IMR-90 (cell line): ENCODE results near the gene C10orf90. TPM values are rescaled to one million over a fixed set of nuclear protein-coding genes. Genes with fewer than 3 reads are reported as not detected.

Source experiments
- ATAC-seq: fragments of 200-7000 bp; cut with Tn5 transposase; 2 replicates; pipeline ENCODE4 v1.9.1; 2020; ENCODE audit warnings: low read depth, mild to moderate bottlenecking, moderate library complexity
- BruUV-seq: library from RNA; stranded (reverse); fragments of 400-500 nt; replicated peaks from 2 replicates; lab custom pipeline; 2021; lab: Mats Ljungman, UMichigan
- CTCF ChIA-PET: fragments of 300-600 bp; formaldehyde crosslinking; extraction: SDS; loops from one replicate; lab custom pipeline; 2021; ENCODE audit warnings: antibody characterized with exemption; lab: Yijun Ruan, JAX
- POLR2A ChIA-PET: fragments of 300-600 bp; sonication (Branson Sonifier 250); formaldehyde crosslinking; loops from one replicate; lab custom pipeline; 2022; ENCODE audit warnings: antibody characterized with exemption; ENCODE audit not compliant: unreplicated experiment; lab: Charles Lee
- DNase-seq: peaks from one replicate; pipeline ENCODE4 v3.0.0; 2013
- H2AFZ ChIP-seq: replicated peaks from 2 replicates; pipeline ENCODE3; 2013; ENCODE audit warnings: low read length, mild to moderate bottlenecking; ENCODE audit not compliant: poor library complexity
- H2AK5ac ChIP-seq: 2 replicates; pipeline ENCODE4 v1.6.1; 2013; ENCODE audit warnings: low read depth, low read length, inconsistent platforms
- H2AK9ac ChIP-seq: replicated peaks from 2 replicates; pipeline ENCODE3; 2013; ENCODE audit warnings: mild to moderate bottlenecking, low read depth, low read length, moderate library complexity; ENCODE audit not compliant: poor library complexity
- H2BK120ac ChIP-seq: 2 replicates; pipeline ENCODE4 v1.6.1; 2013; ENCODE audit warnings: low read depth, low read length, inconsistent platforms
- H2BK15ac ChIP-seq: 3 replicates; pipeline ENCODE4 v1.6.1; 2013; ENCODE audit warnings: low read depth, low read length, inconsistent platforms
- H2BK20ac ChIP-seq: 2 replicates; pipeline ENCODE4 v1.6.1; 2013; ENCODE audit warnings: low read depth, mild to moderate bottlenecking, inconsistent platforms, low read length, moderate library complexity
- H2BK5ac ChIP-seq: 2 replicates; pipeline ENCODE4 v1.6.1; 2013; ENCODE audit warnings: mild to moderate bottlenecking, low read depth, low read length, inconsistent platforms; ENCODE audit not compliant: poor library complexity, severe bottlenecking
- H3K14ac ChIP-seq: replicated peaks from 2 replicates; pipeline ENCODE4 v1.6.1; 2013; ENCODE audit warnings: low read depth, low read length, inconsistent platforms
- H3K18ac ChIP-seq: 2 replicates; pipeline ENCODE4 v1.6.1; 2013; ENCODE audit warnings: low read depth, low read length, control low read depth
- H3K23ac ChIP-seq: 2 replicates; pipeline ENCODE4 v1.6.1; 2013; ENCODE audit warnings: low read depth, low read length, inconsistent platforms
- H3K27ac ChIP-seq: 2 replicates; pipeline ENCODE4 v1.5.1; 2013; ENCODE audit warnings: mild to moderate bottlenecking, control low read depth, low read length; ENCODE audit not compliant: insufficient read depth
- H3K27me3 ChIP-seq: 2 replicates; pipeline ENCODE4 v1.6.1; 2013; ENCODE audit warnings: low read length; ENCODE audit not compliant: control insufficient read depth, insufficient read depth
- H3K36me3 ChIP-seq: 2 replicates; pipeline ENCODE4 v1.6.1; 2013; ENCODE audit warnings: low read length, mixed read lengths; ENCODE audit not compliant: control insufficient read depth, insufficient read depth
- H3K4ac ChIP-seq: 2 replicates; pipeline ENCODE4 v1.6.1; 2013; ENCODE audit warnings: low read depth, low read length, inconsistent platforms
- H3K4me1 ChIP-seq: 2 replicates; pipeline ENCODE4 v1.6.1; 2013; ENCODE audit warnings: low read length, mixed read lengths; ENCODE audit not compliant: control insufficient read depth, insufficient read depth
- H3K4me2 ChIP-seq: 2 replicates; pipeline ENCODE4 v1.6.1; 2013; ENCODE audit warnings: low read depth, mild to moderate bottlenecking, control low read depth, low read length, moderate library complexity
- H3K4me3 ChIP-seq: 2 replicates; pipeline ENCODE4 v1.5.1; 2013; ENCODE audit warnings: low read depth, mild to moderate bottlenecking, control low read depth, low read length, moderate library complexity; ENCODE audit not compliant: insufficient read depth
- H3K56ac ChIP-seq: 2 replicates; pipeline ENCODE4 v1.6.1; 2013; ENCODE audit warnings: low read length, inconsistent platforms; ENCODE audit not compliant: insufficient read depth; ENCODE audit errors: extremely low read depth
- H3K79me1 ChIP-seq, 2 experiments: 2 replicates each; pipeline ENCODE4 v1.6.1; 2013; ENCODE audit warnings: low read length in 2 of 2, inconsistent platforms in 1 of 2, low read depth in 1 of 2
- H3K9ac ChIP-seq: 2 replicates; pipeline ENCODE4 v1.6.1; 2013; ENCODE audit warnings: low read depth, low read length, control low read depth
- H3K9me1 ChIP-seq: 2 replicates; pipeline ENCODE4 v1.6.1; 2013; ENCODE audit warnings: low read length, inconsistent platforms; ENCODE audit not compliant: insufficient read depth
- H3K9me3 ChIP-seq: 2 replicates; pipeline ENCODE4 v1.6.1; 2013; ENCODE audit warnings: low read length; ENCODE audit not compliant: control insufficient read depth, insufficient read depth
- H4K20me1 ChIP-seq: 2 replicates; pipeline ENCODE4 v1.6.1; 2013; ENCODE audit warnings: low read length, inconsistent platforms; ENCODE audit not compliant: insufficient read depth
- H4K5ac ChIP-seq: 2 replicates; pipeline ENCODE4 v1.6.1; 2013; ENCODE audit warnings: mild to moderate bottlenecking, low read depth, low read length, control low read depth
- H4K8ac ChIP-seq, 2 experiments: 2 replicates each; pipeline ENCODE4 v1.6.1; 2013; ENCODE audit warnings: low read depth in 2 of 2, low read length in 2 of 2, control low read depth in 1 of 2, inconsistent platforms in 1 of 2
- H4K91ac ChIP-seq: 2 replicates; pipeline ENCODE4 v1.6.1; 2013; ENCODE audit warnings: low read depth, low read length, inconsistent platforms; ENCODE audit not compliant: insufficient read depth
- BHLHE40 ChIP-seq: fragments of 150-350 bp; IDR thresholded peaks from 2 replicates; pipeline ENCODE4 v1.6.1; 2016; ENCODE audit warnings: mild to moderate bottlenecking, low read depth, low read length
- CEBPB ChIP-seq: IDR thresholded peaks from 2 replicates; pipeline ENCODE4 v1.6.1; 2012; ENCODE audit warnings: low read depth, low read length, improper control_type of control experiment
- CHD1 ChIP-seq: IDR thresholded peaks from 2 replicates; pipeline ENCODE4 v1.6.1; 2012; ENCODE audit warnings: low read depth, low read length, improper control_type of control experiment
- FOS ChIP-seq: fragments of 150-350 bp; IDR thresholded peaks from 2 replicates; pipeline ENCODE4 v1.6.1; 2016; ENCODE audit warnings: low read depth, low read length
- MAFK ChIP-seq: IDR thresholded peaks from 2 replicates; pipeline ENCODE4 v1.6.1; 2012; ENCODE audit warnings: low read depth, low read length, improper control_type of control experiment
- MAZ ChIP-seq: IDR thresholded peaks from 2 replicates; pipeline ENCODE4 v1.6.1; 2012; ENCODE audit warnings: low read depth, mild to moderate bottlenecking, low read length, improper control_type of control experiment, moderate library complexity, borderline replicate concordance
- MXI1 ChIP-seq: IDR thresholded peaks from 2 replicates; pipeline ENCODE4 v1.6.1; 2012; ENCODE audit warnings: low read depth, mild to moderate bottlenecking, low read length, moderate library complexity, borderline replicate concordance
- NFE2L2 ChIP-seq: fragments of 150-350 bp; IDR thresholded peaks from 2 replicates; pipeline ENCODE4 v1.6.1; 2016; ENCODE audit warnings: low read depth, mild to moderate bottlenecking, low read length
- POLR2A ChIP-seq: IDR thresholded peaks from 2 replicates; pipeline ENCODE4 v1.6.1; 2012; ENCODE audit warnings: mild to moderate bottlenecking, low read depth, low read length
- RAD21 ChIP-seq: IDR thresholded peaks from 2 replicates; pipeline ENCODE4 v1.6.1; 2012; ENCODE audit warnings: low read length, improper control_type of control experiment
- RCOR1 ChIP-seq: IDR thresholded peaks from 2 replicates; pipeline ENCODE4 v1.6.1; 2012; ENCODE audit warnings: mild to moderate bottlenecking, low read length, improper control_type of control experiment; ENCODE audit not compliant: insufficient replicate concordance
- RFX5 ChIP-seq: IDR thresholded peaks from 2 replicates; pipeline ENCODE4 v1.8.0; 2012; ENCODE audit warnings: low read depth, mild to moderate bottlenecking, low read length, moderate library complexity
- SMC3 ChIP-seq: fragments of 150-350 bp; IDR thresholded peaks from 2 replicates; pipeline ENCODE4 v1.6.1; 2016; ENCODE audit warnings: low read depth, mild to moderate bottlenecking, antibody characterized with exemption, low read length, moderate library complexity
- WGBS, 2 experiments: methylation state at CpG; one replicate each; pipeline versions ENCODE4 v1.1.5 to v1.1.7; 2013; ENCODE audit warnings: missing lambda C conversion rate in 2 of 2; ENCODE audit not compliant: insufficient read length in 1 of 2; ENCODE audit errors: extremely low coverage in 2 of 2; 5-methylcytosine and 5-hydroxymethylcytosine counted together
- dilution Hi-C: fragments of 300-500 bp; cut with HindIII; formaldehyde crosslinking; loops from one replicate; pipeline ENCODE4 v1.14.3; 2018; ENCODE audit warnings: low sequenced_read_pairs; ENCODE audit not compliant: unreplicated experiment
- in situ Hi-C: fragments of 300-500 bp; cut with MboI; formaldehyde crosslinking; loops from 3 replicates; pipeline ENCODE4 v1.14.3; 2019; ENCODE audit warnings: low sequenced_read_pairs, inconsistent platforms, mixed read lengths
- intact Hi-C: fragments of 100-400 bp; cut with micrococcal nuclease; formaldehyde crosslinking; loops from 2 replicates; pipeline ENCODE4 v1.10.0; 2022
- polyA plus RNA-seq, 3 experiments: library from polyadenylated mRNA; depleted of rRNA; stranded (reverse); fragments of >200 nt; gene quantifications; 2 replicates each; pipeline ENCODE4 v1.2.3, GENCODE V29; 2012; ENCODE audit warnings: low replicate concordance in 1 of 3
- total RNA-seq: library from RNA; depleted of rRNA; stranded (reverse); fragments of >200 nt; gene quantifications from 2 replicates; pipeline ENCODE4 v1.2.3, GENCODE V29; 2012
- TF ChIP-seq, protein P1 (sequence below): fragments of 150-350 bp; IDR thresholded peaks from 2 replicates; pipeline ENCODE4 v1.6.1; 2016; ENCODE audit warnings: low read depth, mild to moderate bottlenecking, low read length, moderate library complexity, borderline replicate concordance
- TF ChIP-seq, protein P2 (sequence below): conservative IDR thresholded peaks from 2 replicates; pipeline ENCODE4 v1.5.1; 2012; ENCODE audit warnings: mild to moderate bottlenecking, low read depth, low read length, improper control_type of control experiment
- TF ChIP-seq, protein P3 (sequence below): fragments of 150-350 bp; IDR thresholded peaks from 2 replicates; pipeline ENCODE4 v1.6.1; 2017; ENCODE audit warnings: mild to moderate bottlenecking, antibody characterized with exemption, low read length, low read depth

Gene C10orf90
- total and polyA plus RNA-seq, 2 of the 4 experiments (the other 2 are of a cell fraction), result 0.05 to 0.18 TPM

DNA sequence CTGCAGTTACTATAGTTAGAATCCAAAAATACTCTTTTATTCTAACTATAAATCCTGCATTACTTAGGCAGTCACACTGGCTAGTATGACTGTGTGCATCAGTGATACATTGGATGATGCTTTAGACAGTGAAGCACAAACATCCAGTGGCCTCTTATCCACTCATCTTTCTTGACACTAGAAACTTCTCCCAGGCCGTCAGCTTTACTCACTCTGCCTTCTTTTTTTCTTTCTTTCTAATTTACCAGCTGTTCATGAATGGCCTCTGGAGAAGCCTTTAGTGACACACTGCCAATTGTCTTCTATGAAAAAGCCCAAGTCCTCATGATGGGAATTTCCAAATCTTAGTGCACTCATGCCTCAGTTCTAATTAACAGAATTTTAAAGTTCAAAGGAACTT, 26.2 kb upstream of the C10orf90 start:
- dilution Hi-C loops, result no loop called here
- no peak for ATAC-seq
- in situ Hi-C loops, result no loop called here

More for the DNA sequence above, 26.2 kb upstream of the C10orf90 start:
- no peak overlapping the region for H3K23ac ChIP-seq
- no peak overlapping the region for H2AK9ac ChIP-seq
- H3K27ac ChIP-seq, result no peak overlapping the region
- no peaks in the 10 kb centered on the region for H3K36me3 ChIP-seq
- H2BK15ac ChIP-seq, result no peak overlapping the region
- H3K27me3 ChIP-seq, result no peaks in the 10 kb centered on the region
- DNase-seq, result no peak
- no peak overlapping the region for H2BK5ac ChIP-seq
- intact Hi-C loops, result no loop called here
- H3K9ac ChIP-seq, result no peak overlapping the region
- H3K9me1 ChIP-seq, result no peaks in the 10 kb centered on the region
- H3K4me3 ChIP-seq, result no peak overlapping the region
- H2AFZ ChIP-seq, result no peak overlapping the region
- no peak overlapping the region for H3K4ac ChIP-seq
- no peak overlapping the region for H3K14ac ChIP-seq
- no peaks in the 10 kb centered on the region for H3K9me3 ChIP-seq
- no peaks in the 10 kb centered on the region for H3K4me1 ChIP-seq
- TF ChIP-seq RAD21, result no peak
- TF ChIP-seq MAFK, result no peak
- TF ChIP-seq BHLHE40, result no peak
- no peak for TF ChIP-seq POLR2A
- TF ChIP-seq, protein P1, sequence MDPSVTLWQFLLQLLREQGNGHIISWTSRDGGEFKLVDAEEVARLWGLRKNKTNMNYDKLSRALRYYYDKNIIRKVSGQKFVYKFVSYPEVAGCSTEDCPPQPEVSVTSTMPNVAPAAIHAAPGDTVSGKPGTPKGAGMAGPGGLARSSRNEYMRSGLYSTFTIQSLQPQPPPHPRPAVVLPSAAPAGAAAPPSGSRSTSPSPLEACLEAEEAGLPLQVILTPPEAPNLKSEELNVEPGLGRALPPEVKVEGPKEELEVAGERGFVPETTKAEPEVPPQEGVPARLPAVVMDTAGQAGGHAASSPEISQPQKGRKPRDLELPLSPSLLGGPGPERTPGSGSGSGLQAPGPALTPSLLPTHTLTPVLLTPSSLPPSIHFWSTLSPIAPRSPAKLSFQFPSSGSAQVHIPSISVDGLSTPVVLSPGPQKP, result no peak
- TF ChIP-seq MXI1, result no peak
- TF ChIP-seq RFX5, result no peak
- TF ChIP-seq CHD1, result no peak
- TF ChIP-seq, protein P2, sequence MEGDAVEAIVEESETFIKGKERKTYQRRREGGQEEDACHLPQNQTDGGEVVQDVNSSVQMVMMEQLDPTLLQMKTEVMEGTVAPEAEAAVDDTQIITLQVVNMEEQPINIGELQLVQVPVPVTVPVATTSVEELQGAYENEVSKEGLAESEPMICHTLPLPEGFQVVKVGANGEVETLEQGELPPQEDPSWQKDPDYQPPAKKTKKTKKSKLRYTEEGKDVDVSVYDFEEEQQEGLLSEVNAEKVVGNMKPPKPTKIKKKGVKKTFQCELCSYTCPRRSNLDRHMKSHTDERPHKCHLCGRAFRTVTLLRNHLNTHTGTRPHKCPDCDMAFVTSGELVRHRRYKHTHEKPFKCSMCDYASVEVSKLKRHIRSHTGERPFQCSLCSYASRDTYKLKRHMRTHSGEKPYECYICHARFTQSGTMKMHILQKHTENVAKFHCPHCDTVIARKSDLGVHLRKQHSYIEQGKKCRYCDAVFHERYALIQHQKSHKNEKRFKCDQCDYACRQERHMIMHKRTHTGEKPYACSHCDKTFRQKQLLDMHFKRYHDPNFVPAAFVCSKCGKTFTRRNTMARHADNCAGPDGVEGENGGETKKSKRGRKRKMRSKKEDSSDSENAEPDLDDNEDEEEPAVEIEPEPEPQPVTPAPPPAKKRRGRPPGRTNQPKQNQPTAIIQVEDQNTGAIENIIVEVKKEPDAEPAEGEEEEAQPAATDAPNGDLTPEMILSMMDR, result no peak
- no peak for TF ChIP-seq RCOR1
- TF ChIP-seq, protein P3, sequence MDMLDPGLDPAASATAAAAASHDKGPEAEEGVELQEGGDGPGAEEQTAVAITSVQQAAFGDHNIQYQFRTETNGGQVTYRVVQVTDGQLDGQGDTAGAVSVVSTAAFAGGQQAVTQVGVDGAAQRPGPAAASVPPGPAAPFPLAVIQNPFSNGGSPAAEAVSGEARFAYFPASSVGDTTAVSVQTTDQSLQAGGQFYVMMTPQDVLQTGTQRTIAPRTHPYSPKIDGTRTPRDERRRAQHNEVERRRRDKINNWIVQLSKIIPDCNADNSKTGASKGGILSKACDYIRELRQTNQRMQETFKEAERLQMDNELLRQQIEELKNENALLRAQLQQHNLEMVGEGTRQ, result no peak
- no peak for TF ChIP-seq NFE2L2
- TF ChIP-seq FOS, result no peak
- TF ChIP-seq MAZ, result no peak
- TF ChIP-seq CEBPB, result no peak
- no peak for TF ChIP-seq SMC3
- WGBS, 2 experiments, result no CpG with 5 or more reads among the region's 1 CpG
- H2BK20ac ChIP-seq, result no peak overlapping the region
- H4K8ac ChIP-seq, result no peak overlapping the region
- H4K20me1 ChIP-seq, result no peaks in the 10 kb centered on the region
- H3K18ac ChIP-seq, result no peak overlapping the region
- H3K56ac ChIP-seq, result no peak overlapping the region
- ChIA-PET POLR2A (no interaction called here), CTCF (no interaction called here)
- BruUV-seq, result no TSS peak
- H3K79me1 ChIP-seq, result no peaks in the 10 kb centered on the region
- H3K4me2 ChIP-seq, result no peak overlapping the region
- H2BK120ac ChIP-seq, result no peak overlapping the region
- no peak overlapping the region for H2AK5ac ChIP-seq
- H4K91ac ChIP-seq, result no peak overlapping the region
- H4K5ac ChIP-seq, result no peak overlapping the region
